SU-DHL-6 (cell line): Measurements from ENCODE around the gene PTH2.
A peak's percentile ranks its signal among the peaks of the same experiment; 100 is the strongest.

Experiments
- H2AFZ ChIP-seq: fragments of 200-600 bp; sonication (generic); 2 replicates; pipeline ENCODE4 v1.6.1; 2014; ENCODE audit warnings: low read depth, mild to moderate bottlenecking, moderate library complexity, mixed read lengths, antibody characterized with exemption, low read length; ENCODE audit not compliant: severe bottlenecking
- H3F3A ChIP-seq: fragments of 200-600 bp; shearing (Covaris generic); 2 replicates; pipeline ENCODE4 v1.6.0; 2016; ENCODE audit warnings: antibody characterized with exemption, mild to moderate bottlenecking; ENCODE audit not compliant: insufficient read depth
- H3K27ac ChIP-seq: fragments of 200-600 bp; sonication (generic); 2 replicates; pipeline ENCODE4 v1.5.1; 2016; ENCODE audit warnings: low read depth, mild to moderate bottlenecking, low read length, moderate library complexity, mixed read lengths
- H3K27me3 ChIP-seq: fragments of 200-600 bp; sonication (generic), shearing (Covaris generic); 2 replicates; pipeline ENCODE4 v1.6.0; 2014; ENCODE audit warnings: mild to moderate bottlenecking, low read length
- H3K36me3 ChIP-seq: fragments of 200-600 bp; sonication (generic); 2 replicates; pipeline ENCODE4 v1.6.1; 2014; ENCODE audit warnings: mild to moderate bottlenecking, low read length, mixed read lengths
- H3K4me2 ChIP-seq: fragments of 300-600, 200-600 bp; shearing (Covaris generic), sonication (generic); 2 replicates; pipeline ENCODE4 v1.6.0; 2014; ENCODE audit warnings: low read length, low read depth, mild to moderate bottlenecking; ENCODE audit not compliant: poor library complexity, severe bottlenecking
- H3K4me3 ChIP-seq: fragments of 200-600 bp; sonication (generic); 2 replicates; pipeline ENCODE4 v1.5.1; 2014; ENCODE audit warnings: antibody characterized with exemption, low read length, mild to moderate bottlenecking, mixed read lengths; ENCODE audit not compliant: insufficient read depth, poor library complexity, severe bottlenecking
- H3K79me2 ChIP-seq: fragments of 200-600 bp; sonication (generic); 2 replicates; pipeline ENCODE4 v1.6.1; 2014; ENCODE audit warnings: mild to moderate bottlenecking, low read length, moderate library complexity; ENCODE audit not compliant: insufficient read depth
- H3K9ac ChIP-seq: fragments of 200-600 bp; sonication (generic); 2 replicates; pipeline ENCODE4 v1.7.0; 2014; ENCODE audit warnings: mild to moderate bottlenecking, low read length
- H3K9me2 ChIP-seq: fragments of 200-600 bp; sonication (generic); replicated peaks from 2 replicates; pipeline ENCODE4 v1.6.1; 2014; ENCODE audit warnings: low read length; ENCODE audit not compliant: insufficient read depth
- H3K9me3 ChIP-seq: fragments of 200-600 bp; sonication (generic); 2 replicates; pipeline ENCODE4 v1.6.1; 2014; ENCODE audit warnings: low read length, mixed read lengths; ENCODE audit not compliant: insufficient read depth
- H4K20me1 ChIP-seq: fragments of 200-600 bp; sonication (generic); 2 replicates; pipeline ENCODE4 v1.6.1; 2014; ENCODE audit warnings: low read depth, mild to moderate bottlenecking, antibody characterized with exemption, low read length, moderate library complexity, mixed read lengths
- EZH2phosphoT487 ChIP-seq: fragments of 200-600 bp; sonication (generic), shearing (Covaris generic); conservative IDR thresholded peaks from 2 replicates; pipeline ENCODE4 v1.6.1; 2018; ENCODE audit warnings: mild to moderate bottlenecking, antibody characterized with exemption, low read length, moderate library complexity, mixed read lengths
- TF ChIP-seq, protein P1 (sequence below): fragments of 200-600 bp; sonication (generic); IDR thresholded peaks from one replicate; pipeline ENCODE4 v1.5.1; 2017; ENCODE audit warnings: antibody characterized with exemption, mild to moderate bottlenecking, low read length, moderate library complexity; ENCODE audit not compliant: insufficient read depth, poor library complexity, severe bottlenecking

The PTH2 gene

GRCh38 chr19:49393881-49394280 lies 29.4 kb downstream of the PTH2 start:
- Histone ChIP-seq H3F3A (peaks cover 4% of the 10 kb centered on the region; the same call in 1 of the 2 replicates), H3K79me2 (no peaks in the 10 kb centered on the region), H3K4me3 (no peak overlapping the region), H2AFZ (no peak overlapping the region), H3K4me2 (no peak overlapping the region), H3K27ac (no peak overlapping the region), H3K9me3 (no peaks in the 10 kb centered on the region), H4K20me1 (no peaks in the 10 kb centered on the region), H3K27me3 (no peaks in the 10 kb centered on the region), H3K9ac (no peak overlapping the region), H3K36me3 (no peaks in the 10 kb centered on the region), H3K9me2 (no peaks in the 10 kb centered on the region)
- no peak for TF ChIP-seq EZH2phosphoT487
- TF ChIP-seq, protein P1, sequence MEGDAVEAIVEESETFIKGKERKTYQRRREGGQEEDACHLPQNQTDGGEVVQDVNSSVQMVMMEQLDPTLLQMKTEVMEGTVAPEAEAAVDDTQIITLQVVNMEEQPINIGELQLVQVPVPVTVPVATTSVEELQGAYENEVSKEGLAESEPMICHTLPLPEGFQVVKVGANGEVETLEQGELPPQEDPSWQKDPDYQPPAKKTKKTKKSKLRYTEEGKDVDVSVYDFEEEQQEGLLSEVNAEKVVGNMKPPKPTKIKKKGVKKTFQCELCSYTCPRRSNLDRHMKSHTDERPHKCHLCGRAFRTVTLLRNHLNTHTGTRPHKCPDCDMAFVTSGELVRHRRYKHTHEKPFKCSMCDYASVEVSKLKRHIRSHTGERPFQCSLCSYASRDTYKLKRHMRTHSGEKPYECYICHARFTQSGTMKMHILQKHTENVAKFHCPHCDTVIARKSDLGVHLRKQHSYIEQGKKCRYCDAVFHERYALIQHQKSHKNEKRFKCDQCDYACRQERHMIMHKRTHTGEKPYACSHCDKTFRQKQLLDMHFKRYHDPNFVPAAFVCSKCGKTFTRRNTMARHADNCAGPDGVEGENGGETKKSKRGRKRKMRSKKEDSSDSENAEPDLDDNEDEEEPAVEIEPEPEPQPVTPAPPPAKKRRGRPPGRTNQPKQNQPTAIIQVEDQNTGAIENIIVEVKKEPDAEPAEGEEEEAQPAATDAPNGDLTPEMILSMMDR = no peak

- Histone ChIP-seq H3F3A (peaks cover 4% of the 10 kb centered on the region; the same call in 1 of the 2 replicates), H3K79me2 (no peaks in the 10 kb centered on the region), H3K9me2 (no peaks in the 10 kb centered on the region), H2AFZ (no peak overlapping the region), H3K36me3 (no peaks in the 10 kb centered on the region), H4K20me1 (no peaks in the 10 kb centered on the region), H3K4me3 (no peak overlapping the region), H3K27me3 (no peaks in the 10 kb centered on the region), H3K27ac (no peak overlapping the region), H3K4me2 (no peak overlapping the region), H3K9ac (no peak overlapping the region), H3K9me3 (no peaks in the 10 kb centered on the region)
- TF ChIP-seq, protein P1 = peak; percentile 88
- TF ChIP-seq EZH2phosphoT487 = no peak
These were observed 31.5 kb downstream of the PTH2 start for GRCh38 chr19:49391581-49392399.

DNA sequence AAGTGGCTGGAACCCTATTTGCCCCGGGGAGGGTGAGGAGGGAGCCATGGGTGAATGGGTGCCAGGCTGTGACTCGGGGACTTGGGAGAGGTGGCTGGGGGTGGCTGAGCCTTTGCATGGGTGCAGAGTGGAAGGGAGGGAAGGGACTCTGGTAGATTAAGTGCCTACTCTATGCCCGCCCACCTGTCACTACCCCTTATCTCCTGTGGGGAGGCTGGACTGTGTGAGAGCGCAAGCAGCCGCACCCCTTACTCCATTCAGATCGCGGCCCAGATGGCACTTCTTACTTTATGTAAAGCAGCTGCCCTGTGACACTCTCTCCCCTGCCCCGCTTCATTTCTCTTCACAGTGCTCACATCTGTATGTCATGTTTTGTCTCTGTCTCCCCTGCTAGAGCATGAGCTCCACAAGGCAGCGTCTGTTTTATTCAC lies 32.3 kb downstream of the PTH2 start:
- Histone ChIP-seq H3K36me3 (no peaks in the 10 kb centered on the region), H3K4me2 (no peak overlapping the region), H3K9me2 (no peaks in the 10 kb centered on the region), H3K9ac (no peak overlapping the region), H4K20me1 (no peaks in the 10 kb centered on the region), H3K27ac (no peak overlapping the region), H3K9me3 (no peaks in the 10 kb centered on the region), H3F3A (peaks cover 4% of the 10 kb centered on the region; the same call in 1 of the 2 replicates), H3K79me2 (no peaks in the 10 kb centered on the region), H3K4me3 (no peak overlapping the region), H2AFZ (no peak overlapping the region), H3K27me3 (no peaks in the 10 kb centered on the region)
- TF ChIP-seq, protein P1 = no peak
- no peak for TF ChIP-seq EZH2phosphoT487
